HL-60 (cell line): ENCODE results near the gene NVL.

Source experiments
- DNase-seq, 2 experiments: peaks; one replicate each; pipeline ENCODE4 v3.0.0-alpha.2; 2010 to 2020; ENCODE audit warnings: low read depth in 1 of 2, low spot score in 1 of 2
- H3K27ac ChIP-seq: fragments of 250-450 bp; sonication (Bioruptor Pico); replicated peaks from 2 replicates; pipeline ENCODE4 v1.5.1; 2020; ENCODE audit warnings: mild to moderate bottlenecking, moderate library complexity
- H3K27me3 ChIP-seq: fragments of 250-450 bp; sonication (Bioruptor Pico); 2 replicates; pipeline ENCODE4 v1.5.1; 2021; ENCODE audit warnings: mild to moderate bottlenecking, moderate library complexity; ENCODE audit not compliant: insufficient read depth, poor library complexity, severe bottlenecking
- H3K4me3 ChIP-seq: replicated peaks from 2 replicates; pipeline ENCODE4 v1.5.1; 2011; ENCODE audit warnings: mild to moderate bottlenecking, control low read depth, low read length; ENCODE audit not compliant: insufficient read depth
- CTCF ChIP-seq: IDR thresholded peaks from one replicate; pipeline ENCODE4 v1.5.1; 2011; ENCODE audit warnings: low read length, control low read depth, inconsistent platforms; ENCODE audit not compliant: insufficient read depth
- GABPA ChIP-seq: IDR thresholded peaks from 2 replicates; pipeline ENCODE4 v1.6.1; 2012; ENCODE audit warnings: low read depth
- POLR2AphosphoS5 ChIP-seq: IDR thresholded peaks from 2 replicates; pipeline ENCODE4 v1.6.1; 2012; ENCODE audit warnings: low read depth
- REST ChIP-seq: IDR thresholded peaks from 2 replicates; pipeline ENCODE4 v1.6.1; 2012; ENCODE audit warnings: low read depth; ENCODE audit not compliant: insufficient replicate concordance
- SPI1 ChIP-seq: IDR thresholded peaks from 2 replicates; pipeline ENCODE4 v1.6.1; 2012; ENCODE audit warnings: low read depth, mild to moderate bottlenecking, borderline replicate concordance

NVL gene

GRCh38 chr1:224199679-224200078 lies 130.3 kb downstream of the NVL start:
- TF ChIP-seq POLR2AphosphoS5 (no peak), CTCF (no peak), REST (no peak), SPI1 (no peak)
- H3K27me3 ChIP-seq = no peaks in the 10 kb centered on the region
- H3K27ac ChIP-seq = no peak overlapping the region
- H3K4me3 ChIP-seq = no peak overlapping the region
- DNase-seq = no peak

DNA sequence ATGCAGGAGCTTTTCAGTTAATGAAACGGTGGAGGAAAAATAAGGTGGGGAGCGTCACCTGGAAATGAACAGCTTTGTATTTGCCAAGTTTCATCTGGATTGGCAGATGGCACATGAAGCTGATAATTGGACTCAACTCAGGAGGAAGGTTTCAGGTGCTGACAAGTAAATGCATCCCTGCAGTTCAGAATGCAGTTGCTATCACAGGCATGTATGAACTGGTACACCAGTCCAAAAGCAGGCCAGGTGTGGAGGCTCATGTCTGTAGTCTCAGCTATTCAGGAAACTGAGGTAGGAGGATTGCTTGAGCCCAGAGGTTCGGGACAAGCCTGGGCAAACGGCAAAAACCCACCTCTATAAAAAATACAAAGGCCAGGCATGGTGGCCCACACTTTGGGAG lies 131.4 kb downstream of the NVL start:
- DNase-seq = no peak
- no peak for TF ChIP-seq REST
- no peak for TF ChIP-seq CTCF
- TF ChIP-seq GABPA = no peak
- no peak for TF ChIP-seq SPI1
- no peak for TF ChIP-seq POLR2AphosphoS5
- Histone ChIP-seq H3K27ac (no peak overlapping the region), H3K27me3 (no peaks in the 10 kb centered on the region), H3K4me3 (no peak overlapping the region)

GRCh38 chr1:224196813-224197600 lies 133.0 kb downstream of the NVL start:
- no peak for TF ChIP-seq SPI1
- no peak for TF ChIP-seq CTCF
- no peak for TF ChIP-seq GABPA
- no peak for TF ChIP-seq REST
- no peak for TF ChIP-seq POLR2AphosphoS5

More at GRCh38 chr1:224196813-224197600, 133.0 kb downstream of the NVL start:
- no peak overlapping the region for H3K4me3 ChIP-seq
- no peak for DNase-seq
- H3K27me3 ChIP-seq = no peaks in the 10 kb centered on the region
- no peak overlapping the region for H3K27ac ChIP-seq
